ENCODE measurements around the gene FITM1.

- TF ChIP-seq CTCF (IDR thresholded peaks at IDR 0.05; ENCODE audit: low read depth, low read length, poor library complexity, severe bottlenecking) (no peak), EZH2phosphoT487 (IDR thresholded peaks at IDR 0.05; ENCODE audit: borderline replicate concordance, low read length) (no peak)
These were observed 3.5 kb upstream of the FITM1 start for GRCh38 chr14:24126939-24127338.

Data from DOHH2 (cell line).